Bronchial epithelial cell (primary cell): ENCODE data around the gene LCN12. TPM values are rescaled to one million over a fixed set of nuclear protein-coding genes. Genes with fewer than 3 reads are reported as not detected.

ENCODE experiments used
- DNase-seq: peaks from one replicate; pipeline ENCODE4 v3.0.0-alpha.2; 2010; ENCODE audit warnings: low read depth
- FAIRE-seq: peaks from 2 replicates; lab custom pipeline; 2011; peaks lifted over from hg19 to GRCh38; lab: Jason Lieb, UNC
- H3K27me3 ChIP-seq: 2 replicates; pipeline ENCODE4 v1.5.1; 2011; ENCODE audit warnings: low read length; ENCODE audit not compliant: control insufficient read depth, insufficient read depth
- H3K36me3 ChIP-seq: 2 replicates; pipeline ENCODE4 v1.5.1; 2011; ENCODE audit warnings: low read length; ENCODE audit not compliant: control insufficient read depth, insufficient read depth
- H3K4me3 ChIP-seq: 2 replicates; pipeline ENCODE4 v1.5.1; 2011; ENCODE audit warnings: mild to moderate bottlenecking, low read depth, low read length, control low read depth
- CTCF ChIP-seq: IDR thresholded peaks from 2 replicates; pipeline ENCODE4 v1.5.1; 2011; ENCODE audit warnings: mild to moderate bottlenecking, moderate library complexity, low read length, control low read depth, inconsistent platforms; ENCODE audit not compliant: insufficient read depth, severe bottlenecking
- total RNA-seq: library from RNA; depleted of rRNA; stranded (reverse); fragments of >200 nt; gene quantifications from 2 replicates; pipeline ENCODE4 v1.2.1, GENCODE V29; 2014

Gene LCN12
- total RNA-seq, 1 donor from 2014 or later = not detected

GRCh38 chr9:136978073-136978864, 26.2 kb downstream of the LCN12 start:
- DNase-seq (peak; percentile 0), FAIRE-seq (no peak)
- TF ChIP-seq CTCF = no peak
- Histone ChIP-seq H3K36me3 (no peaks in the 10 kb centered on the region), H3K27me3 (no peaks in the 10 kb centered on the region), H3K4me3 (peak overlapping the region; percentile 49)

DNA sequence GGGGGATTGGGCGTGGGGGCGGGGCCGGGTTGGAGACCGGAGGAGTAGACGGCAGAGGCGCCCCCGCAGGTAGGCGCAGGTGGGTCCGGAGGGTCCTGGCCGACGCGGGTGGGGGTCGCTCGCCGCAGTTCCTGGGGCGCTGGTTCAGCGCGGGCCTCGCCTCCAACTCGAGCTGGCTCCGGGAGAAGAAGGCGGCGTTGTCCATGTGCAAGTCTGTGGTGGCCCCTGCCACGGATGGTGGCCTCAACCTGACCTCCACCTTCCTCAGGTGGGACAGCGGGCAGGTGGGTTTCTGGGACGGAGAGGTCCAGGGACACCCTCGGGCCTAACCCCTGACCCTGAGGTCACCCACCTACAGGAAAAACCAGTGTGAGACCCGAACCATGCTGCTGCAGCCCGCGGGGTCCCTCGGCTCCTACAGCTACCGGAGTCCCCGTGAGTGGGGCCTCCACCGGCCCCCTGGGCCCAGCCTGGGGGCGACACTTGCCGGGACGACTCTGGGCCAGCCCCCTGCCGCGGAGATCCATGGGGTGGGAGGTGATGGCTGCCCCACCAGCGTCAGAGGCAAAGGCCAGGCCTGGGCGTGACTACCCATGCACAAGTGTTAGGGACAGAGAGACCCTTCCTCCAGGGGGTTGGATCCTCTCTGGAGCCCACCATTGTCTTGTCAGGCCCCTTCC, 26.9 kb downstream of the LCN12 start:
- FAIRE-seq (no peak), DNase-seq (no peak)
- H3K36me3 ChIP-seq = no peaks in the 10 kb centered on the region
- no peak for TF ChIP-seq CTCF
- H3K27me3 ChIP-seq = peaks cover 3% of the 10 kb centered on the region
- H3K4me3 ChIP-seq = no peak overlapping the region

DNA sequence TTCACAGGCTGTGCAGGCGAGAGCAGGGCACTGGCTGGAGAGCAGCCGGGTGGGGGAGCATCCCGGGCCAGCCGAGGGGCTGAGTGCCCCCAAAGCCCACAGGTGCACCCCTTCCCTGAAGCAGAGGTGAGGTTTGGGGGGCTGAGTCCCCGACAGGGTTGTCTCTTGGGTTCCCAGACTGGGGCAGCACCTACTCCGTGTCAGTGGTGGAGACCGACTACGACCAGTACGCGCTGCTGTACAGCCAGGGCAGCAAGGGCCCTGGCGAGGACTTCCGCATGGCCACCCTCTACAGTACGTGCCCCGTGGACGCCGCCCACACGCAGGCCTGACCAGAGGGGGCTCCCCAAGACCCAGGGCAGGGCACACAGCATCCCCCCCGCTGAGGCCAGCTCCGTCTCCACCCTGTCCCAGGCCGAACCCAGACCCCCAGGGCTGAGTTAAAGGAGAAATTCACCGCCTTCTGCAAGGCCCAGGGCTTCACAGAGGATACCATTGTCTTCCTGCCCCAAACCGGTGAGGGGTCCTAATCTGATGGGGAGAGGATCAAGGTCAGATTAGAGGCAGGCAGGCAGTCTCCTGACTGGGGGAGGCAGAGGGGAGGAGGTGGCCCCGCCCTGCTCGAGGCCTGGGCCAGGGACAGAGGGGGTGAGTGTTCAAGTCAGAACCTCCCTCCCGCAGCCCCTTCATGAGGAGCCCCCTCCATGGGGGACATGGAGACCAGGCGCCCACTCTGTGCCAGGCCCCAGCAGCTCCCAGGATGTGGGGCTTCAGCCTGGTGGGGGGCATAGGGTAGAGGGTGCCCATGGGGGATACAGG, 27.9 kb downstream of the LCN12 start:
- no peak for DNase-seq
- TF ChIP-seq CTCF = no peak
- Histone ChIP-seq H3K4me3 (no peak overlapping the region), H3K27me3 (peaks cover 7% of the 10 kb centered on the region), H3K36me3 (no peaks in the 10 kb centered on the region)
- FAIRE-seq = no peak

GRCh38 chr9:136980669-136981478, 28.8 kb downstream of the LCN12 start:
- no peaks in the 10 kb centered on the region for H3K36me3 ChIP-seq
- peaks cover 10% of the 10 kb centered on the region for H3K27me3 ChIP-seq
- TF ChIP-seq CTCF = no peak
- DNase-seq (no peak), FAIRE-seq (no peak)
- no peak overlapping the region for H3K4me3 ChIP-seq

DNA sequence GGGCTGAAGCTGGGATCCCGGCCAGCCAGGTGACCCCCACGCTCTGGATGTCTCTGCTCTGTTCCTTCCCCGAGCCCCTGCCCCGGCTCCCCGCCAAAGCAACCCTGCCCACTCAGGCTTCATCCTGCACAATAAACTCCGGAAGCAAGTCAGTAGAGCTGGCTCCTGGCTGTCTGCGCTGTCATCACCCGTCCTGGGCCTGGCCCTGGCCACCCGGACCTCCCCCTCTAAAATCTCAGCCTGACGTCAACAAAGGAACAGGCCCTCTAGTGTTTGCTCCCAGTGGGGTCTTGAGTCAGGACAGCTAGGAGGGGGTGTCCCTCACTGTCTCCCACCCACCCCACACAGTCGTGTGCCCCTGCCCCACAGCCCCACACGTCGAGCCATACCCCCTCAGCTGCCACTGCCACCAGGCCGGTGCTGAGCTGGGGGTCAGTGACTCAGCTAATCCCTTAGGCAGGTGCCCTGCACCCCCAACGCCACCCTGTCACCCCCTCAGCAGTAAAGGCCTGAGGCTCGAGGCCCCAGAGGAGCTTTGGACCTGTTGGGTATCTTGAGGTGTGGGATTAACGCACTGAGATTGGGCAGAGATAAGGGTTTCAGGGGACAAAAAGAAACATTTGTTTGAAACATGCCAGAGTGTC, 29.6 kb downstream of the LCN12 start:
- DNase-seq (no peak), FAIRE-seq (no peak)
- no peaks in the 10 kb centered on the region for H3K36me3 ChIP-seq
- peaks cover 10% of the 10 kb centered on the region for H3K27me3 ChIP-seq
- no peak for TF ChIP-seq CTCF
- no peak overlapping the region for H3K4me3 ChIP-seq
